CD14-positive monocyte (primary cell): ENCODE measurements around the gene FSHR. TPM values are rescaled to one million over a fixed set of nuclear protein-coding genes. Genes with fewer than 3 reads are reported as not detected.

ENCODE experiments used
- DNase-seq, 3 donors: peaks; one replicate each; pipeline ENCODE4 v3.0.0-alpha.2; 2011 to 2022
- H2AFZ ChIP-seq: 2 replicates; pipeline ENCODE4 v1.6.0; 2012; ENCODE audit warnings: mild to moderate bottlenecking, low read depth, low read length, inconsistent platforms; ENCODE audit not compliant: insufficient read depth, poor library complexity, severe bottlenecking
- H3K27ac ChIP-seq, 2 donors: 1 replicate in 1 of 2; 2 replicates in 1 of 2; pipeline ENCODE4 v1.5.1; 2012 to 2013; ENCODE audit warnings: low read length in 2 of 2, control low read depth in 1 of 2, inconsistent platforms in 1 of 2, low read depth in 1 of 2, mild to moderate bottlenecking in 1 of 2
- H3K27me3 ChIP-seq, 2 donors: one replicate each; pipeline versions ENCODE4 v1.6.0 to v1.6.1; 2011 to 2013; ENCODE audit warnings: low read length in 2 of 2; ENCODE audit not compliant: control insufficient read depth in 2 of 2, insufficient read depth in 2 of 2
- H3K36me3 ChIP-seq, 2 donors: replicated peaks in 1 of 2; 1 replicate in 1 of 2; 2 replicates in 1 of 2; pipeline versions ENCODE4 v1.5.1 to v1.6.1; 2012 to 2013; ENCODE audit warnings: low read length in 2 of 2, control low read depth in 1 of 2, inconsistent platforms in 1 of 2, mild to moderate bottlenecking in 1 of 2; ENCODE audit not compliant: insufficient read depth in 2 of 2, control insufficient read depth in 1 of 2
- H3K4me1 ChIP-seq, 2 donors: 1 replicate in 1 of 2; 2 replicates in 1 of 2; pipeline versions ENCODE4 v1.5.1 to v1.6.1; 2012 to 2013; ENCODE audit warnings: low read length in 2 of 2, control low read depth in 1 of 2, inconsistent platforms in 1 of 2, mild to moderate bottlenecking in 1 of 2, moderate library complexity in 1 of 2; ENCODE audit not compliant: insufficient read depth in 2 of 2, control insufficient read depth in 1 of 2
- H3K4me2 ChIP-seq: replicated peaks from 2 replicates; pipeline ENCODE3; 2012; ENCODE audit warnings: low read length, moderate library complexity, mild to moderate bottlenecking; ENCODE audit not compliant: poor library complexity, severe bottlenecking; ENCODE audit errors: extremely low read depth
- H3K4me3 ChIP-seq, 3 experiments: fragments of 200-600 bp in 1 of 3; sonication (generic) in 1 of 3; replicated peaks in 1 of 3; 1 replicate in 2 of 3; 2 replicates in 1 of 3; pipeline ENCODE4 v1.5.1; 2011 to 2013; ENCODE audit warnings: low read length in 3 of 3, mild to moderate bottlenecking in 3 of 3, control low read depth in 2 of 3, low read depth in 2 of 3, inconsistent platforms in 1 of 3, moderate library complexity in 1 of 3
- H3K79me2 ChIP-seq: 2 replicates; pipeline ENCODE4 v1.6.0; 2012; ENCODE audit warnings: mild to moderate bottlenecking, control low read depth, inconsistent platforms, low read length, moderate library complexity; ENCODE audit not compliant: insufficient read depth
- H3K9ac ChIP-seq: 2 replicates; pipeline ENCODE4 v1.6.0; 2017; ENCODE audit warnings: low read length, mild to moderate bottlenecking; ENCODE audit not compliant: insufficient read depth, poor library complexity, severe bottlenecking
- H3K9me3 ChIP-seq, 2 donors: replicated peaks in 1 of 2; 1 replicate in 1 of 2; 2 replicates in 1 of 2; pipeline versions ENCODE4 v1.5.1 to v1.6.1; 2012 to 2013; ENCODE audit warnings: low read length in 2 of 2, control low read depth in 1 of 2; ENCODE audit not compliant: control insufficient read depth in 1 of 2, insufficient read depth in 1 of 2
- H4K20me1 ChIP-seq: 2 replicates; pipeline ENCODE4 v1.6.0; 2012; ENCODE audit warnings: mild to moderate bottlenecking, low read length, control low read depth, moderate library complexity; ENCODE audit not compliant: insufficient read depth
- H3K27ac Mint-ChIP-seq, 7 donors: one replicate each; pipeline ENCODE4 v1.8.0; 2020; ENCODE audit warnings: mild to moderate bottlenecking in 7 of 7, mixed read lengths in 7 of 7, moderate library complexity in 6 of 7, inconsistent platforms in 2 of 7
- H3K27me3 Mint-ChIP-seq, 3 donors: one replicate each; pipeline ENCODE4 v1.8.0; 2021 to 2022; ENCODE audit warnings: low read depth in 3 of 3, mild to moderate bottlenecking in 3 of 3, mixed read lengths in 3 of 3, moderate library complexity in 3 of 3, inconsistent platforms in 1 of 3
- H3K36me3 Mint-ChIP-seq, 2 donors: one replicate each; pipeline ENCODE4 v1.8.0; 2020; ENCODE audit warnings: mixed read lengths in 2 of 2, inconsistent platforms in 1 of 2, mild to moderate bottlenecking in 1 of 2
- H3K4me1 Mint-ChIP-seq: one replicate; pipeline ENCODE4 v1.8.0; 2020; ENCODE audit warnings: mild to moderate bottlenecking, mixed read lengths
- H3K4me3 Mint-ChIP-seq, 2 donors: one replicate each; pipeline ENCODE4 v1.8.0; 2020; ENCODE audit warnings: mild to moderate bottlenecking in 2 of 2, mixed read lengths in 2 of 2, moderate library complexity in 1 of 2
- H3K9me3 Mint-ChIP-seq, 7 donors: one replicate each; pipeline ENCODE4 v1.8.0; 2020 to 2022; ENCODE audit warnings: mixed read lengths in 7 of 7, mild to moderate bottlenecking in 6 of 7, moderate library complexity in 6 of 7, inconsistent platforms in 2 of 7
- CTCF ChIP-seq: fragments of 200-600 bp; IDR thresholded peaks from one replicate; pipeline ENCODE4 v1.8.0; 2022; ENCODE audit warnings: antibody characterized with exemption, mild to moderate bottlenecking
- WGBS: methylation state at CpG from one replicate; pipeline ENCODE4 v1.1.5; 2013; ENCODE audit warnings: missing lambda C conversion rate; ENCODE audit not compliant: insufficient coverage; 5-methylcytosine and 5-hydroxymethylcytosine counted together
- intact Hi-C, 2 donors: fragments of 100-400 bp; cut with micrococcal nuclease; formaldehyde crosslinking; loops; one replicate each; pipeline versions ENCODE4 v1.15.0 to v1.15.1; 2023
- polyA plus RNA-seq, 3 donors: library from polyadenylated mRNA; depleted of rRNA in 1 of 3; unstranded in 2 of 3; stranded (reverse) in 1 of 3; fragments of 300-500 nt in 2 of 3; fragments of >200 nt in 1 of 3; fragmentation: Illumina TruSeq in 2 of 3; gene quantifications; 1 replicate in 2 of 3; 2 replicates in 1 of 3; pipeline ENCODE4 v1.2.3, GENCODE V29; 2012 to 2021

Gene FSHR
- polyA plus RNA-seq, 3 donors: not detected

GRCh38 chr2:48971801-48972200 is 182.5 kb downstream of the FSHR start:
- TF ChIP-seq CTCF: no peak
- Histone ChIP-seq H4K20me1 (no peaks in the 10 kb centered on the region), H2AFZ (no peak overlapping the region), H3K27me3 (no peaks in the 10 kb centered on the region), H3K79me2 (no peaks in the 10 kb centered on the region), H3K27ac (no peak overlapping the region), H3K9ac (no peak overlapping the region), H3K4me3 (no peak overlapping the region), H3K9me3 (no peaks in the 10 kb centered on the region), H3K36me3 (no peaks in the 10 kb centered on the region), H3K4me1 (no peaks in the 10 kb centered on the region), H3K4me2 (no peak overlapping the region)
- Mint-ChIP-seq H3K27ac (no peak overlapping the region), H3K4me1 (no peaks in the 10 kb centered on the region), H3K27me3 (no peaks in the 10 kb centered on the region), H3K9me3 (peaks cover 0 to 4% (median 0%) of the 10 kb centered on the region in 7 donors), H3K36me3 (no peaks in the 10 kb centered on the region), H3K4me3 (no peak overlapping the region)
- intact Hi-C loops: no loop called here
- no peak for DNase-seq
- 89% methylated on average over 1 of the region's 2 CpGs for WGBS

DNA sequence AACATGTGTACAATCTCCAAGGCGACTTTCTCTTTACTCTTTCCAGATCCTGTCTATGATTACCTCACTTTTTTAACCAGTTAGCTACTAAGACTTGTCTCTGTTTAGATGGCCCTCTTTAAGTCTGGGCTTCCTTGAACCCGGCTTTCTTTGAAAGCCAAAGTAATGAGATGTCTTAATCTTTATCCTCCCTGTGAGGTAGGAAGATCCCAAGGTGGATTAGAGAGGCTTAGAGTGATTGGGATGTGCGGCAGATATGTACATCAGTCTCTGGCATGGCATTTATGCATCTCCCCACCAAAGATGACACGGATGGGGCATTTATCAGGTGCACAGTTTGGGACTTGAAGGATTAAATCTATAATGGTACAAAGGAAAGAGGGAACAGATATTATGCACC is 186.3 kb downstream of the FSHR start:
- no peaks in the 10 kb centered on the region for H3K4me1 Mint-ChIP-seq
- H3K4me3 Mint-ChIP-seq: no peak overlapping the region
- no peak for DNase-seq
- intact Hi-C loops: no loop called here
- H3K36me3 ChIP-seq: no peaks in the 10 kb centered on the region
- no peaks in the 10 kb centered on the region for H3K4me1 ChIP-seq
- no peak overlapping the region for H3K27ac ChIP-seq
- no peaks in the 10 kb centered on the region for H3K79me2 ChIP-seq
- H3K4me2 ChIP-seq: no peak overlapping the region
- no peaks in the 10 kb centered on the region for H3K27me3 ChIP-seq
- no CpG with 5 or more reads among the region's 4 CpGs for WGBS
- peaks cover 0 to 3% (median 0%) of the 10 kb centered on the region in 7 donors for H3K9me3 Mint-ChIP-seq
- H4K20me1 ChIP-seq: no peaks in the 10 kb centered on the region
- H3K36me3 Mint-ChIP-seq: no peaks in the 10 kb centered on the region
- no peak overlapping the region for H3K27ac Mint-ChIP-seq
- TF ChIP-seq CTCF: no peak
- no peaks in the 10 kb centered on the region for H3K9me3 ChIP-seq
- no peaks in the 10 kb centered on the region for H3K27me3 Mint-ChIP-seq
- H2AFZ ChIP-seq: no peak overlapping the region
- H3K4me3 ChIP-seq: no peak overlapping the region
- H3K9ac ChIP-seq: no peak overlapping the region
